MCF 10A (cell line): ENCODE results near the gene C1orf105. TPM values are rescaled to one million over a fixed set of nuclear protein-coding genes. Genes with fewer than 3 reads are reported as not detected.

Source experiments
- BruUV-seq: library from RNA; stranded (reverse); fragments of 400-500 nt; replicated peaks from 2 replicates; lab custom pipeline; 2021; lab: Mats Ljungman, UMichigan
- CTCF ChIA-PET: fragments of 300-600 bp; sonication (Branson Sonifier 250); formaldehyde crosslinking; extraction: SDS; loops from one replicate; lab custom pipeline; 2021; ENCODE audit warnings: antibody characterized with exemption, inconsistent platforms; lab: Yijun Ruan, JAX
- POLR2A ChIA-PET: fragments of 300-600, 350-650 bp; sonication (Branson Sonifier 250); formaldehyde crosslinking; extraction: SDS; loops from one replicate; lab custom pipeline; 2020; ENCODE audit warnings: antibody characterized with exemption, inconsistent platforms; lab: Yijun Ruan, JAX
- DNase-seq: peaks from one replicate; pipeline ENCODE4 v3.0.0-alpha.2; 2018; ENCODE audit not compliant: unreplicated experiment
- H3K27ac Mint-ChIP-seq: one replicate; pipeline ENCODE4 v1.8.0; 2022; ENCODE audit warnings: mild to moderate bottlenecking, low read depth, mixed read lengths; ENCODE audit not compliant: unreplicated experiment
- H3K27me3 Mint-ChIP-seq: one replicate; pipeline ENCODE4 v1.8.0; 2022; ENCODE audit warnings: mixed read lengths; ENCODE audit not compliant: insufficient read depth, unreplicated experiment
- H3K36me3 Mint-ChIP-seq: one replicate; pipeline ENCODE4 v1.8.0; 2022; ENCODE audit warnings: mild to moderate bottlenecking, moderate library complexity, mixed read lengths; ENCODE audit not compliant: insufficient read depth, unreplicated experiment
- H3K4me1 Mint-ChIP-seq: one replicate; pipeline ENCODE4 v1.8.0; 2022; ENCODE audit warnings: mixed read lengths; ENCODE audit not compliant: insufficient read depth, unreplicated experiment
- H3K4me3 Mint-ChIP-seq: one replicate; pipeline ENCODE4 v1.8.0; 2022; ENCODE audit warnings: mild to moderate bottlenecking, moderate library complexity, mixed read lengths; ENCODE audit not compliant: unreplicated experiment
- H3K9me3 Mint-ChIP-seq: one replicate; pipeline ENCODE4 v1.8.0; 2022; ENCODE audit warnings: mixed read lengths; ENCODE audit not compliant: unreplicated experiment
- intact Hi-C: fragments of 100-400 bp; cut with micrococcal nuclease; formaldehyde crosslinking; loops from 2 replicates; pipeline ENCODE4 v1.14.1; 2022
- total RNA-seq: library from RNA; stranded (reverse); gene quantifications from 2 replicates; pipeline ENCODE4 v1.2.3, GENCODE V29; 2022
- TF ChIP-seq, protein P1 (sequence below): fragments of 200-600 bp; IDR thresholded peaks from one replicate; pipeline ENCODE4 v1.8.0; 2022; ENCODE audit warnings: antibody characterized with exemption, mild to moderate bottlenecking; ENCODE audit not compliant: unreplicated experiment

Gene C1orf105
- total RNA-seq, 1 experiment from 2014 or later, result not detected

DNA sequence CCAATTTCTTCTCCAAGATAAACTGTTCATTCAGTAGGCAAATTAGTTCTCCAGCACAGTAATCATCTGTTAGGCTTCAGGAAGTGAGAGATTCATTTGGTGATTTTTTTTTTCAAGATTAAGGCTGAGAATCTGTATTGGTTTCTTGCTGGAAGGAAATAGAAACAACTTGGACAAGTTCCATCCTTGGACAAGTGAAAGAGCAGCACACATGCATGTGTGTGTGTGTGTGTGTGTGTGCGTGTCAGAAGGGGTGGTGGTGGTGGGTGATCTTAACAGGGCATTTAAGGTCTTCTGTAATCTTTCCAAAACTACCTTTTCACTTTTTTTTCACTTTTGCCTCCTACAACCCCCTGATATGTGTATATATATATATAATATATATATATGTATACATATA, 96.6 kb downstream of the C1orf105 start:
- TF ChIP-seq, protein P1, sequence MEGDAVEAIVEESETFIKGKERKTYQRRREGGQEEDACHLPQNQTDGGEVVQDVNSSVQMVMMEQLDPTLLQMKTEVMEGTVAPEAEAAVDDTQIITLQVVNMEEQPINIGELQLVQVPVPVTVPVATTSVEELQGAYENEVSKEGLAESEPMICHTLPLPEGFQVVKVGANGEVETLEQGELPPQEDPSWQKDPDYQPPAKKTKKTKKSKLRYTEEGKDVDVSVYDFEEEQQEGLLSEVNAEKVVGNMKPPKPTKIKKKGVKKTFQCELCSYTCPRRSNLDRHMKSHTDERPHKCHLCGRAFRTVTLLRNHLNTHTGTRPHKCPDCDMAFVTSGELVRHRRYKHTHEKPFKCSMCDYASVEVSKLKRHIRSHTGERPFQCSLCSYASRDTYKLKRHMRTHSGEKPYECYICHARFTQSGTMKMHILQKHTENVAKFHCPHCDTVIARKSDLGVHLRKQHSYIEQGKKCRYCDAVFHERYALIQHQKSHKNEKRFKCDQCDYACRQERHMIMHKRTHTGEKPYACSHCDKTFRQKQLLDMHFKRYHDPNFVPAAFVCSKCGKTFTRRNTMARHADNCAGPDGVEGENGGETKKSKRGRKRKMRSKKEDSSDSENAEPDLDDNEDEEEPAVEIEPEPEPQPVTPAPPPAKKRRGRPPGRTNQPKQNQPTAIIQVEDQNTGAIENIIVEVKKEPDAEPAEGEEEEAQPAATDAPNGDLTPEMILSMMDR, result no peak
- DNase-seq, result no peak
- no peaks in the 10 kb centered on the region for H3K27me3 Mint-ChIP-seq
- H3K4me3 Mint-ChIP-seq, result no peak overlapping the region
- no peaks in the 10 kb centered on the region for H3K36me3 Mint-ChIP-seq
- no peak overlapping the region for H3K27ac Mint-ChIP-seq
- H3K4me1 Mint-ChIP-seq, result no peaks in the 10 kb centered on the region
- no peaks in the 10 kb centered on the region for H3K9me3 Mint-ChIP-seq
- ChIA-PET CTCF (interaction anchor here (0.5 kb wide), 1 partner anchor 238 kb away, joined by 5 read pairs; no protein-coding TSS in a partner anchor), POLR2A (no interaction called here)
- intact Hi-C loops, result no loop called here
- no TSS peak for BruUV-seq

DNA sequence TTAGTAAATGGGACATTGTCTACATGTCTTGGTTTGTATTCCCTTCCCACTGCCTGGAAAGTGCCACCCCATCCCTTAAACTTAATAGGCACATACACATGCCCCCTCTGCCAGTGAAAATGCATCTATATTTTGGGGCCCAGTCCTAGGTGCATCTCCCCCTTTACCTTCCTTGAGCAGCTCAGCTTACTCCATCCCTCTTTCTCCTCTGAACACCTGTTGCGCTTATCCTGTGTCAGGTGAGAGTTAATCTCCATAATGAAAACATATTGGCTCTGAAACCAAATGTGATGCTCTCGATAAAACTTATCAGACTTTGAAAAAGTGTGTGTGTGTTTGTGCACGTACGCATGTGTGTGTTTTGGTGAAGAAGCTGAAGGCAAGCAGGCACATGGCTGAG, 97.1 kb downstream of the C1orf105 start:
- H3K9me3 Mint-ChIP-seq, result no peaks in the 10 kb centered on the region
- intact Hi-C loops, result no loop called here
- DNase-seq, result no peak
- POLR2A ChIA-PET, result interaction anchor here (1.2 kb wide), 1 partner anchor 15 kb away, joined by 6 read pairs; the partner anchor contains the start of gene SUCO
- H3K4me3 Mint-ChIP-seq, result no peak overlapping the region
- H3K27me3 Mint-ChIP-seq, result no peaks in the 10 kb centered on the region
- H3K27ac Mint-ChIP-seq, result no peak overlapping the region
- no peaks in the 10 kb centered on the region for H3K4me1 Mint-ChIP-seq
- CTCF ChIA-PET, result interaction anchor here (0.5 kb wide), 1 partner anchor 238 kb away, joined by 5 read pairs; no protein-coding TSS in a partner anchor
- TF ChIP-seq, protein P1, result no peak
- BruUV-seq, result no TSS peak
- H3K36me3 Mint-ChIP-seq, result no peaks in the 10 kb centered on the region

Other genes with a start within 250 kb of the C1orf105 start
- 20.2 and 23.1 TPM in 2 replicates for gene PIGC, start 23.4 kb downstream of the C1orf105 start, total RNA-seq
- gene SUCO, start 112.5 kb downstream of the C1orf105 start, total RNA-seq, result 47.9 and 54.3 TPM in 2 replicates
- not detected in 2 replicates for gene FASLG, start 238.4 kb downstream of the C1orf105 start, total RNA-seq